Head of caudate nucleus (tissue), 42 donors: Measurements from ENCODE around the gene MKX.

ENCODE experiments used
- DNase-seq, 42 donors: peaks; one replicate each; pipeline versions ENCODE4 v3.0.0 to v3.0.0-alpha.2; 2020 to 2021; ENCODE audit warnings: mixed read lengths in 7 of 42
- intact Hi-C: fragments of 100-400 bp; cut with DNase I; formaldehyde crosslinking; loops from one replicate; pipeline ENCODE4 v1.15.0; 2022

Gene MKX

GRCh38 chr10:27628621-27629020, 117.0 kb downstream of the MKX start:
- no peak for DNase-seq
- intact Hi-C loops = no loop called here

- intact Hi-C loops = no loop called here
- DNase-seq = no peak
These were observed 118.7 kb downstream of the MKX start for GRCh38 chr10:27626890-27627289.

GRCh38 chr10:27625452-27626211, 120.0 kb downstream of the MKX start:
- DNase-seq = no peak
- intact Hi-C loops = no loop called here

- intact Hi-C loops = no loop called here
- DNase-seq = no peak
These were observed 120.7 kb downstream of the MKX start for GRCh38 chr10:27624941-27625340.
